GM18507 (cell line): ENCODE measurements around the gene NRIP1.
"Not testable (repeated sequence)": the region's sequence is repeated elsewhere in the genome, so short reads cannot be mapped to it uniquely, and the experiment has no call there.

Experiments used
- DNase-seq: peaks from one replicate; pipeline ENCODE4 v3.0.0; 2011; ENCODE audit warnings: low read depth; ENCODE audit not compliant: insufficient read length; ENCODE audit errors: extremely low spot score
- FAIRE-seq: peaks from 2 replicates; lab custom pipeline; 2011; peaks lifted over from hg19 to GRCh38; lab: Jason Lieb, UNC

The NRIP1 gene

DNA sequence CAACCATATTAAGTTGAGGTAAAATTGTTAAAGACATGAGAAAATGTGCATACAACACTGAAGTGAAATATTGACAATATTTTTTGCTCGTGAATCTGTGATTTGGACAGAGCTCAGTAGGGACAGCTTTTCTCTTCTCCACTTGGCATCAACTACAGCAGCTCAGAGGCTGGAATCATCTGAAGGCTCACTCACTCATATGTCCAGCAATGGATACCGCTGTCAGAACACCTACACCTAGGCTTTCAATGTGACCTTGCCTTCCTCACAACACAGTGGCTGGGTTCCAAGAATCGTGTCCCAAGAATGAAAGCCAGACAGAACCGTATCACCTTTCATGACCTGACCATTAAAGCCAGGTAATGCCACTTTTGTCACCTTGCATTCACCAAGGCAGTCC lies 115.2 kb downstream of the NRIP1 start:
- DNase-seq (no peak), FAIRE-seq (no peak)

GRCh38 chr21:14947613-14948160 lies 117.1 kb downstream of the NRIP1 start:
- FAIRE-seq = no peak
- DNase-seq = no peak

DNA sequence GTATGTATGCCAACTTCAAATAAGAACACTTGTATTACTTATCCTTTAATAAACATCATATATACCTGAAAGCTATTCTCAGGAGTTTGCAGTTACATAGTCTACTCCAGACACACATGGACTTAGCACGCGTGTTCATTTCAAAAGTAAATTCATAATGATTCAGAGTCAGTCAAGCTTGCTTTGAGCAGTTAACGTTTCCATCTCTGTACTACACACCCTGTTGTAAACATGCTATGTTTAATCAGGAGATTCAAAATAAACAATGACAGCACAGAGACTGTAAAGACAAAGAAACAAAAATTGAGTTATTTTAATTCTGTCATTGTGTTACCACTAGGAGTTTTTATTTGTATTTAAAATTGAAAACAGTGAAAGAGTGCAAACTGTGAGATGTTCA lies 119.6 kb downstream of the NRIP1 start:
- FAIRE-seq (no peak), DNase-seq (no peak)

DNA sequence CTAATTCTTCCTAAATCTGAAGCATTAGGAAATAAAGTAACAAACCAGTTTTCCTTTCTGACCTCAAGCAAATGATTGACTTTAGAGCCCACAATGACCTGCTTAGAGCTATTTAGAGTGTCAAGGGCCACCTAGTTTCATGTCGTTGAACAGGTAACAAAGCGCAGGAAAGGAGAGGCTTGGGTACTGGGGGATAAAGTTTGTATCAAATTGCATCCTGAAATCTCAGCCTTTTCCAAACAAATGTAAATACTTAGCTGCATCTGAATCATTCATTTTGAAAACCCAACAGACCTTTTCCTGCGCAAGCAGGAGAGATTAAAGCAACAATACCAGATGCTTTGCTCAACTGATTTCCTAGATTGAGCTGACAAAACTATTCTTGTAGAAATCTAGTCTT lies 121.2 kb downstream of the NRIP1 start:
- no peak for FAIRE-seq
- no peak for DNase-seq

GRCh38 chr21:14942801-14943490 lies 121.9 kb downstream of the NRIP1 start:
- FAIRE-seq = no peak
- no peak for DNase-seq

- DNase-seq, FAIRE-seq: not testable (repeated sequence)
Observed at GRCh38 chr21:14927324-14927723, 137.5 kb downstream of the NRIP1 start.

DNA sequence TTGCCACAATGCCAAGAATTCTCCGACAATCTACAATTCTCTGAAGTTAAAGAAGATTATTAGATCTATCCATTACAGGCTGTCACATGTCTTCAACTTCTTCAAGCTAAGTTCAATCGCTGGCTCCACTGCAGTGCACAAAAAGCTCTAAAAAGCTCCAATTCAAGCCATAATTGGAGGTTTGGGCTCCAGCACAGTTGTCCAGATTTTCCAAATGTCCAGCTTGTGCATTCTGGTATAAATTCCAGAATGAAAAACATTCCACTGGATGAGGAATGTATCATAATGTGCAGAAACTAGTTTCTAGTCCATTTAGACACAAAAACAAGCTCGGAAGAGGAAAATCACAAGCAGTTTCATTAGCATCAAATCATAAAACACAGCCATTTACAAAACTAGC lies 138.6 kb downstream of the NRIP1 start:
- no peak for DNase-seq
- no peak for FAIRE-seq

- FAIRE-seq (no peak), DNase-seq (no peak)
Observed at GRCh38 chr21:14923468-14923867, 141.3 kb downstream of the NRIP1 start.

- FAIRE-seq (no peak), DNase-seq (no peak)
Observed at GRCh38 chr21:14922980-14923379, 141.8 kb downstream of the NRIP1 start.

- FAIRE-seq (no peak), DNase-seq (no peak)
Observed at GRCh38 chr21:14918527-14918926, 146.3 kb downstream of the NRIP1 start.

DNA sequence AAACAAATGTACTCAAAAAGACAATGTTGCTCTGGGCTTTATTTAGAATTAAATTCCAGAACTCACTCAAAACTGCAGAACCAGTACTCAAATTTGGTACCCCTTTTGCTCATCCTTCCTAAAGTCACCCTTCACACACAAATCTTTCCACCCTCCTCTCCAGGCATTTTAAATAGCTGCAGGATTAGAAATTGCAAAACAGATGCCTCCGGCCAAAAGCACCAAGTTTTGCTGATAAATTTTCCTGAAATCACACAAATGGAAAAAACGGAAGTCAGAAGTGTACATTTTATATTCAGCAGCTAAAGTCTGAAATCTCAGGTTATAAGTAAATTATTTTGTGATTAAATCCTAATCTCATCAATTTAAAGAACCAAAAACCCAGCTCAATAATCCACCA lies 147.0 kb downstream of the NRIP1 start:
- FAIRE-seq = no peak
- DNase-seq = no peak

- FAIRE-seq = no peak
- no peak for DNase-seq
Observed at GRCh38 chr21:14916676-14917141, 148.1 kb downstream of the NRIP1 start.

- FAIRE-seq = no peak
Observed at GRCh38 chr21:14913638-14914037, 151.2 kb downstream of the NRIP1 start.

GRCh38 chr21:14911351-14911750 lies 153.4 kb downstream of the NRIP1 start:
- FAIRE-seq (no peak), DNase-seq (no peak)

More at GRCh38 chr21:14913638-14914037, 151.2 kb downstream of the NRIP1 start:
- DNase-seq = no peak
